HEK293T (cell line): ENCODE results near the gene SEMA6A.

ENCODE experiments used
- BHLHE40 ChIP-seq: fragments of 450-650 bp; IDR thresholded peaks from 2 replicates; pipeline ENCODE4 v1.6.1; 2016; ENCODE audit warnings: mild to moderate bottlenecking, moderate library complexity, borderline replicate concordance
- CTBP1 ChIP-seq: fragments of 450-650 bp; IDR thresholded peaks from 2 replicates; pipeline ENCODE4 v1.6.1; 2016; ENCODE audit warnings: borderline replicate concordance
- ELF4 ChIP-seq: fragments of 450-650 bp; IDR thresholded peaks from 2 replicates; pipeline ENCODE4 v1.6.1; 2017; ENCODE audit warnings: antibody characterized with exemption
- FOXM1 ChIP-seq: fragments of 450-650 bp; IDR thresholded peaks from 2 replicates; pipeline ENCODE4 v1.6.1; 2017; ENCODE audit warnings: mild to moderate bottlenecking, borderline replicate concordance
- SP1 ChIP-seq: fragments of 450-650 bp; IDR thresholded peaks from 2 replicates; pipeline ENCODE4 v1.6.1; 2017
- SUZ12 ChIP-seq: fragments of 450-650 bp; IDR thresholded peaks from 2 replicates; pipeline ENCODE4 v1.6.1; 2016; ENCODE audit warnings: mild to moderate bottlenecking
- ZNF384 ChIP-seq: fragments of 450-650 bp; IDR thresholded peaks from 2 replicates; pipeline ENCODE4 v1.6.1; 2016

DNA sequence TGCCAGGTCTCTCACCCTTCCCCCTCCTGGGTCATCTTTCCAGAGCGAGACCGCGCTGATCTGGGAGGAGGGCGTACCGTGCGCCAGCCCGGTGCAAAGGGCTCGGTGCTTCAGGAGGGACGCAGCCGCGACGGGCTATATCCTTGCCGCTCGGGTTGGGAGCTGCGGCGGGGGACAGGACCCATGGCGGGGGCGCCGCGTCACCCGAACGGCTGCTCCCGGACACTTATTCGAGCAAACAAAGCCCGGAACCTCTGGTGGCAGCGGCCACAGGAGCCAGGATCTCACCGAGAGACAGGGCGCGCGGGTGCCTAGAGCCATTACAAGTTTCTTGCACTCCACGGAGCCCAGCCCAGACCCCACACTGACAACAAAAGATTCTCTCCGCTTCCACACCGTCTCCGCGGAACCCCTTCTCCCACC, 1.3 kb downstream of the SEMA6A start:
- no peak for TF ChIP-seq CTBP1
- no peak for TF ChIP-seq FOXM1
- TF ChIP-seq ZNF384, result no peak
- TF ChIP-seq ELF4, result no peak
- TF ChIP-seq SUZ12, result no peak
- TF ChIP-seq BHLHE40, result no peak
- no peak for TF ChIP-seq SP1
